Measurements from ENCODE around the gene CCDC8.

The CCDC8 gene

GRCh38 chr19:46386151-46386550 lies 27.2 kb downstream of the CCDC8 start:
- no peak for DNase-seq (ENCODE audit: low read depth)
- TF ChIP-seq, protein P1, sequence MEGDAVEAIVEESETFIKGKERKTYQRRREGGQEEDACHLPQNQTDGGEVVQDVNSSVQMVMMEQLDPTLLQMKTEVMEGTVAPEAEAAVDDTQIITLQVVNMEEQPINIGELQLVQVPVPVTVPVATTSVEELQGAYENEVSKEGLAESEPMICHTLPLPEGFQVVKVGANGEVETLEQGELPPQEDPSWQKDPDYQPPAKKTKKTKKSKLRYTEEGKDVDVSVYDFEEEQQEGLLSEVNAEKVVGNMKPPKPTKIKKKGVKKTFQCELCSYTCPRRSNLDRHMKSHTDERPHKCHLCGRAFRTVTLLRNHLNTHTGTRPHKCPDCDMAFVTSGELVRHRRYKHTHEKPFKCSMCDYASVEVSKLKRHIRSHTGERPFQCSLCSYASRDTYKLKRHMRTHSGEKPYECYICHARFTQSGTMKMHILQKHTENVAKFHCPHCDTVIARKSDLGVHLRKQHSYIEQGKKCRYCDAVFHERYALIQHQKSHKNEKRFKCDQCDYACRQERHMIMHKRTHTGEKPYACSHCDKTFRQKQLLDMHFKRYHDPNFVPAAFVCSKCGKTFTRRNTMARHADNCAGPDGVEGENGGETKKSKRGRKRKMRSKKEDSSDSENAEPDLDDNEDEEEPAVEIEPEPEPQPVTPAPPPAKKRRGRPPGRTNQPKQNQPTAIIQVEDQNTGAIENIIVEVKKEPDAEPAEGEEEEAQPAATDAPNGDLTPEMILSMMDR (conservative IDR thresholded peaks at IDR 0.05; ENCODE audit: low read depth, low read length), result no peak
- no peak overlapping the region for H3K4me3 ChIP-seq (ENCODE audit: low read depth, low read length)

DNA sequence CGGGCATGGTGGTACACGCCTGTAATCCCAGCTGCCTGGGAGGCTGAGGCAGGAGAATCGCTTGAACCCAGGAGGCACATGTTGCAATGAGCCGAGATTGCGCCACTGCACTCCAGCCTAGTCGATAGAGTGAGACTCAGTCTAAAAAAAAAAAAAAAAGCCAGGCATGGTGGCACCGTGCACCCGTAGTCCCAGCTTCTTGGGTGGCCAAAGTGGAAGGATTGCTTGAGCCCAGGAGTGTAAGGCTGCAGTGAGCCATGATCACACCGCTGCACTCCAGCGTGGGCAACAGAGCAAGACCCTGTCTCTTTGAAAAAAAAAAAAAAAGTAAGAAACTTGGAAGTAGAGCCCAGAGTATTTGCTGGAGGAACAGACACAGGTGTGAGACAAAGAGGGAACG lies 27.7 kb downstream of the CCDC8 start:
- DNase-seq (ENCODE audit: low read depth), result no peak
- H3K4me3 ChIP-seq (ENCODE audit: low read depth, low read length), result no peak overlapping the region
- TF ChIP-seq, protein P1 (conservative IDR thresholded peaks at IDR 0.05; ENCODE audit: low read depth, low read length), result no peak

GRCh38 chr19:46384396-46384795 lies 29.0 kb downstream of the CCDC8 start:
- TF ChIP-seq, protein P1 (conservative IDR thresholded peaks at IDR 0.05; ENCODE audit: low read depth, low read length), result no peak
- DNase-seq (ENCODE audit: low read depth), result no peak
- H3K4me3 ChIP-seq (ENCODE audit: low read depth, low read length), result no peak overlapping the region

DNA sequence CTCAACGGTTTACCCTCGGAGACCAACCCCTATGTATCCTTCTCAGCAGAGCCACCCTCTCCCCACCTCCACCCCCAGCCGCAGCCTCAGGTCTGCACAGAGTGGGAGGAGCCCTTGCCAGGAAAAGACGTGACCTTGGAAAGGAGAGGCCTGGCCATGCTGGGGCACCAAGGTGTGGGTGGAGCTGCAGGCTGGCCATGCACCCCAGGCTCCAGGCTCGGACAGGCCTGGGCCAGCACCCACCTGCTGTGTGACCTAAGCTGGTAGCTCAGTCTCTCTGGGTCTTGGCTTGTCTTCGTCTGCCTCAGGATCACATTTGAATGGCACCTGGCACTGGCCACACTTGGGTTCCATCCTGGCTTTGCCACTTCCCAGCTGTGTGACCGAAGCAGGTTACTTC lies 29.5 kb downstream of the CCDC8 start:
- no peak for DNase-seq (ENCODE audit: low read depth)
- TF ChIP-seq, protein P1 (conservative IDR thresholded peaks at IDR 0.05; ENCODE audit: low read depth, low read length), result no peak

DNA sequence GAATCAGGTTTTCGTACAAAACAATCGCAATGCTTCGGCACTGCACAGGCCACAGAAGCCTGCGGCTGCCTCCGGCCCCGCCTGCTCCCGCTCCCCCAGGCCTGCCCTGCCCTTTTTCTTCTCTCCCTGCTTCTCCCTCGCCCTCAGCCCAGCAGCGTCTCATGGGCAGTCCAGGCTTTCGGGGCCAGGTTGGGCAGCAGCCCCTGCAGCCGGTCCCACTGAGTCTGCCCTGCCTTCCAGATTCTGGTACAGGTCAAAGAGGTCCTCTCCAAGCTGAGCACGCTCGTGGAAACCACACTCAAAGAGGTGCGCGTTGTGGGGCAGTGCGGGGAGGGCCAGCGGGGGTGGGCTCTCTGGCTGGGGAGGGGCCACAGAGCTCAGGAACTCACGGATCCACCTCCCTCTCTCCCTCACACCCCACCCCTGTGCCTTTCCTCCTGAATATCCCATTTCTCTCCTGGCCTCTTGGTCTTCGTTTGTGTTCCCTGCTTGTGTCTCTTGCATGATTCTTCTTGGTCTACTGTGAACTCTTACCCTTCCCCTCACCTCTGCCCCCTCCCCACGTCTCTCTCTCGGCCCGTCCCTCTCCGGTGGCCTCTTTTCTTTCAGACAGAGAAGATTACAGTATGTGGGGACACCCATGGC lies 30.1 kb downstream of the CCDC8 start:
- TF ChIP-seq, protein P1 (conservative IDR thresholded peaks at IDR 0.05; ENCODE audit: low read depth, low read length), result no peak
- no peak for DNase-seq (ENCODE audit: low read depth)
- H3K4me3 ChIP-seq (ENCODE audit: low read depth, low read length), result no peak overlapping the region

More for the DNA sequence above, 29.5 kb downstream of the CCDC8 start:
- H3K4me3 ChIP-seq (ENCODE audit: low read depth, low read length), result no peak overlapping the region

GRCh38 chr19:46381756-46382345 lies 31.5 kb downstream of the CCDC8 start:
- DNase-seq (ENCODE audit: low read depth), result no peak
- TF ChIP-seq, protein P1 (conservative IDR thresholded peaks at IDR 0.05; ENCODE audit: low read depth, low read length), result no peak
- no peak overlapping the region for H3K4me3 ChIP-seq (ENCODE audit: low read depth, low read length)

DNA sequence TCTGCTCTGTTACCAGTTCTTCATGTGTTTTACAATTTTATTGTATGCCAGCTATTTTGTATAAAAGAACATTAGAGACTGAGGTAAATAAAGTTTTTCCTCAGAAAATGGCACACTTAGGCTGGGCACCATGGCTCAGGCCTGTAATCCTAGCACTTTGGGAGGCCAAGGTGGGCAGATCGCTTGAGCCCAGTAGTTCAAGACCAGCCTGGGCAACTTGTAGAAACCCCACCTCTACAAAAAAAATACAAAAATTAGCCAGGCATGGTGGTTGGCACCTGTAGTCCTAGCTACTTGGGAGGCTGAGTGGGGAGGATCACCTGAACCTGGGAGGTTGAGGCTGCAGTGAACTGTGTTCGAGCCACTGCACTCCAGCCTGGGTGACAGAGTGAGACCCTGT lies 32.0 kb downstream of the CCDC8 start:
- H3K4me3 ChIP-seq (ENCODE audit: low read depth, low read length), result no peak overlapping the region
- no peak for DNase-seq (ENCODE audit: low read depth)
- TF ChIP-seq, protein P1 (conservative IDR thresholded peaks at IDR 0.05; ENCODE audit: low read depth, low read length), result no peak
